ENCODE results near the gene PDE4B.

DNA sequence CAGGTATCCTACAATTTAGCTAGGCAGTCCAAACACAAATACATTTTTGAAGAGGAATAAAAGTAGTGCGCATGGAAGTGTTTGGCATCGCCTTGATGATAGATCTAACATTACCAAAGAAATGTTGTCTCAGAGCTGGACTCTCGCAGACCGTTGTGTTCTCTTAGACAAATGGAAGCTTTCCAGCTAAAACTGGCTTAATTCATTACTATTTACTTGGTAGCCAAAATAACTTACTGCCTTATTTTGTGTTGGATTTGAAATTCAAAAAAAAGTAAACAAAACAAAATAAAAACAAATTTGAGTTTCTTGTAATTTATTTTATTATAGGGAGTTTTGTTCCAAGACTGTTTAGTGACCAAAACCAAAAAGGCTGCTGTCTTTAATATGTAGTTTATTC, 51.6 kb downstream of the PDE4B start:
- no peak for TF ChIP-seq KDM1A (IDR thresholded peaks at IDR 0.05; ENCODE audit: borderline replicate concordance)
- TF ChIP-seq, protein P1, sequence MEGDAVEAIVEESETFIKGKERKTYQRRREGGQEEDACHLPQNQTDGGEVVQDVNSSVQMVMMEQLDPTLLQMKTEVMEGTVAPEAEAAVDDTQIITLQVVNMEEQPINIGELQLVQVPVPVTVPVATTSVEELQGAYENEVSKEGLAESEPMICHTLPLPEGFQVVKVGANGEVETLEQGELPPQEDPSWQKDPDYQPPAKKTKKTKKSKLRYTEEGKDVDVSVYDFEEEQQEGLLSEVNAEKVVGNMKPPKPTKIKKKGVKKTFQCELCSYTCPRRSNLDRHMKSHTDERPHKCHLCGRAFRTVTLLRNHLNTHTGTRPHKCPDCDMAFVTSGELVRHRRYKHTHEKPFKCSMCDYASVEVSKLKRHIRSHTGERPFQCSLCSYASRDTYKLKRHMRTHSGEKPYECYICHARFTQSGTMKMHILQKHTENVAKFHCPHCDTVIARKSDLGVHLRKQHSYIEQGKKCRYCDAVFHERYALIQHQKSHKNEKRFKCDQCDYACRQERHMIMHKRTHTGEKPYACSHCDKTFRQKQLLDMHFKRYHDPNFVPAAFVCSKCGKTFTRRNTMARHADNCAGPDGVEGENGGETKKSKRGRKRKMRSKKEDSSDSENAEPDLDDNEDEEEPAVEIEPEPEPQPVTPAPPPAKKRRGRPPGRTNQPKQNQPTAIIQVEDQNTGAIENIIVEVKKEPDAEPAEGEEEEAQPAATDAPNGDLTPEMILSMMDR (IDR thresholded peaks at IDR 0.05 in 2 of 3, conservative IDR thresholded peaks at IDR 0.05 in 1 of 3; ENCODE audit: control insufficient read depth in 2 of 3, extremely low read depth in 1 of 3, insufficient read depth in 1 of 3, low read depth in 3 of 3, low read length in 3 of 3) = no peak
- TF ChIP-seq GABPA (IDR thresholded peaks at IDR 0.05; ENCODE audit: low read depth) = no peak
- no peak for TF ChIP-seq TCF12 (IDR thresholded peaks at IDR 0.05; ENCODE audit: low read depth, low read length)
- no peak for TF ChIP-seq ZNF274 (IDR thresholded peaks at IDR 0.05; ENCODE audit: insufficient read depth, insufficient read length)

All from GM12878 (cell line).